HCT116 (cell line): ENCODE data around the gene SCGB1A1. TPM values are rescaled to one million over a fixed set of nuclear protein-coding genes. Genes with fewer than 3 reads are reported as not detected.

Experiments
- ATAC-seq: fragments of 200-7000 bp; cut with Tn5 transposase; 2 replicates; pipeline ENCODE4 v1.9.1; 2020; ENCODE audit warnings: mild to moderate bottlenecking, moderate library complexity
- BruUV-seq: library from RNA; stranded (reverse); fragments of 400-500 nt; replicated peaks from 2 replicates; lab custom pipeline; 2021; lab: Mats Ljungman, UMichigan
- CTCF ChIA-PET: fragments of 300-600 bp; sonication (Branson Sonifier 250); formaldehyde crosslinking; loops from one replicate; lab custom pipeline; 2021; ENCODE audit warnings: antibody characterized with exemption; lab: Charles Lee
- POLR2A ChIA-PET: fragments of 300-600, 350-600 bp; sonication (Branson Sonifier 250); formaldehyde crosslinking; loops from one replicate; lab custom pipeline; 2021; ENCODE audit warnings: antibody characterized with exemption; lab: Charles Lee
- RAD21 ChIA-PET, 2 experiments: fragments of 300-600 bp; sonication (Branson Sonifier 250); formaldehyde crosslinking; loops; one replicate each; lab custom pipeline; 2023; ENCODE audit warnings: low total read pairs in 2 of 2; ENCODE audit not compliant: uncharacterized antibody in 2 of 2, unreplicated experiment in 2 of 2, low non-redundant PET in 1 of 2; lab: Charles Lee
- DNase-seq: peaks from one replicate; pipeline ENCODE4 v3.0.0-alpha.2; 2010; ENCODE audit warnings: low read depth, low spot score
- H2AFZ ChIP-seq: fragments of 200-600 bp; shearing (Covaris generic), sonication (generic); 2 replicates; pipeline ENCODE4 v1.6.1; 2017; ENCODE audit warnings: low read depth, mixed run types, mixed read lengths, antibody characterized with exemption, low read length; ENCODE audit not compliant: poor library complexity, severe bottlenecking
- H3K27ac ChIP-seq: 2 replicates; pipeline ENCODE4 v1.5.1; 2012; ENCODE audit warnings: low read depth, low read length
- H3K27me3 ChIP-seq: fragments of 200-600 bp; sonication (generic); 2 replicates; pipeline ENCODE4 v1.6.1; 2016; ENCODE audit warnings: mixed run types, low read length, mixed read lengths; ENCODE audit not compliant: insufficient read depth
- H3K36me3 ChIP-seq, 2 experiments: fragments of 200-500 bp in 1 of 2; fragments of 200-600 bp in 1 of 2; sonication (Bioruptor generic) in 1 of 2; sonication (generic) in 1 of 2; 2 replicates each; pipeline versions ENCODE4 v1.5.1 to v1.6.1; 2014 to 2016; ENCODE audit warnings: low read length in 2 of 2, inconsistent platforms in 1 of 2, mixed read lengths in 1 of 2, mixed run types in 1 of 2; ENCODE audit not compliant: insufficient read depth in 2 of 2, control insufficient read depth in 1 of 2
- H3K4me1 ChIP-seq, 2 experiments: fragments of 200-600 bp in 1 of 2; sonication (generic) in 1 of 2; 2 replicates each; pipeline versions ENCODE4 v1.5.1 to v1.6.1; 2012 to 2017; ENCODE audit warnings: low read length in 2 of 2, inconsistent platforms in 1 of 2, mild to moderate bottlenecking in 1 of 2, mixed read lengths in 1 of 2, mixed run types in 1 of 2, moderate library complexity in 1 of 2; ENCODE audit not compliant: insufficient read depth in 2 of 2, control insufficient read depth in 1 of 2
- H3K4me2 ChIP-seq: fragments of 200-600 bp; sonication (generic); 2 replicates; pipeline ENCODE4 v1.6.1; 2017; ENCODE audit warnings: mixed run types, low read length, mixed read lengths
- H3K4me3 ChIP-seq, 2 experiments: fragments of 200-600 bp in 1 of 2; sonication (generic) in 1 of 2; replicated peaks in 1 of 2; 2 replicates each; pipeline ENCODE4 v1.5.1; 2011 to 2016; ENCODE audit warnings: low read length in 2 of 2, control low read depth in 1 of 2, low read depth in 1 of 2, mild to moderate bottlenecking in 1 of 2, mixed read lengths in 1 of 2, mixed run types in 1 of 2
- H3K79me2 ChIP-seq: fragments of 200-600 bp; sonication (generic); 2 replicates; pipeline ENCODE4 v1.6.1; 2017; ENCODE audit warnings: mild to moderate bottlenecking, mixed run types, low read length, moderate library complexity, mixed read lengths; ENCODE audit not compliant: insufficient read depth
- H3K9ac ChIP-seq: fragments of 200-600 bp; sonication (generic); 2 replicates; pipeline ENCODE4 v1.6.1; 2016; ENCODE audit warnings: low read length, mixed read lengths
- H3K9me2 ChIP-seq: fragments of 200-600 bp; sonication (generic), shearing (Covaris generic); 2 replicates; pipeline ENCODE4 v1.6.1; 2017; ENCODE audit warnings: mixed run types, mild to moderate bottlenecking, moderate library complexity; ENCODE audit not compliant: insufficient read depth
- H3K9me3 ChIP-seq, 2 experiments: fragments of 200-500 bp in 1 of 2; fragments of 200-600 bp in 1 of 2; sonication (Bioruptor generic) in 1 of 2; sonication (generic) in 1 of 2; 2 replicates each; pipeline ENCODE4 v1.6.1; 2014 to 2017; ENCODE audit warnings: low read length in 2 of 2, mixed read lengths in 2 of 2, inconsistent platforms in 1 of 2, low read depth in 1 of 2, mild to moderate bottlenecking in 1 of 2, mixed run types in 1 of 2, moderate library complexity in 1 of 2; ENCODE audit not compliant: control insufficient read depth in 1 of 2, insufficient read depth in 1 of 2
- H4K20me1 ChIP-seq: fragments of 200-600 bp; sonication (generic), shearing (Covaris generic); 2 replicates; pipeline ENCODE4 v1.6.1; 2017; ENCODE audit warnings: mixed run types, mild to moderate bottlenecking, moderate library complexity; ENCODE audit not compliant: insufficient read depth
- CBX3 ChIP-seq: IDR thresholded peaks from 2 replicates; pipeline ENCODE4 v1.6.1; 2012; ENCODE audit warnings: low read depth
- EGR1 ChIP-seq: IDR thresholded peaks from 2 replicates; pipeline ENCODE4 v1.6.1; 2012; ENCODE audit warnings: low read depth
- ELF1 ChIP-seq: IDR thresholded peaks from 2 replicates; pipeline ENCODE4 v1.6.1; 2012; ENCODE audit warnings: low read depth, borderline replicate concordance
- EZH2 ChIP-seq: fragments of 200-600 bp; sonication (generic); IDR thresholded peaks from 2 replicates; pipeline ENCODE4 v1.6.1; 2017; ENCODE audit warnings: antibody characterized with exemption, mixed run types
- EZH2phosphoT487 ChIP-seq: fragments of 200-600 bp; IDR thresholded peaks from 2 replicates; pipeline ENCODE4 v1.6.1; 2018; ENCODE audit warnings: antibody characterized with exemption, borderline replicate concordance
- POLR2A ChIP-seq: IDR thresholded peaks from 2 replicates; pipeline ENCODE4 v1.7.0; 2011; ENCODE audit warnings: borderline replicate concordance; ENCODE audit not compliant: insufficient read depth, insufficient read length; ENCODE audit errors: extremely low read depth
- POLR2AphosphoS5 ChIP-seq: IDR thresholded peaks from 2 replicates; pipeline ENCODE4 v1.6.1; 2011; ENCODE audit warnings: mild to moderate bottlenecking, low read depth, low read length, moderate library complexity
- REST ChIP-seq: IDR thresholded peaks from 2 replicates; pipeline ENCODE4 v1.6.1; 2012; ENCODE audit warnings: low read depth
- SIN3A ChIP-seq: IDR thresholded peaks from 2 replicates; pipeline ENCODE4 v1.6.1; 2012; ENCODE audit warnings: low read depth
- SRF ChIP-seq: IDR thresholded peaks from 2 replicates; pipeline ENCODE4 v1.6.1; 2012; ENCODE audit warnings: low read depth
- YY1 ChIP-seq: IDR thresholded peaks from 2 replicates; pipeline ENCODE4 v1.6.1; 2011; ENCODE audit warnings: low read length, low read depth, moderate library complexity, mild to moderate bottlenecking; ENCODE audit not compliant: insufficient replicate concordance; ENCODE audit errors: extremely low read depth
- ZNF274 ChIP-seq: fragments of 200-500 bp; sonication (Bioruptor generic); IDR thresholded peaks from 2 replicates; pipeline ENCODE4 v1.6.1; 2014; ENCODE audit warnings: mild to moderate bottlenecking, low read depth, low read length, inconsistent platforms
- intact Hi-C: fragments of 100-400 bp; cut with micrococcal nuclease; formaldehyde crosslinking; loops from 2 replicates; pipeline ENCODE4 v1.10.0; 2022
- total RNA-seq: library from RNA; stranded (reverse); gene quantifications from one replicate; pipeline ENCODE4 v1.2.1, GENCODE V29; 2021; ENCODE audit not compliant: unreplicated experiment

Gene SCGB1A1
- total RNA-seq, 1 experiment from 2014 or later, result 2.0 TPM

GRCh38 chr11:62401356-62401755 lies 17.5 kb upstream of the SCGB1A1 start:
- ChIA-PET RAD21 (no interaction called here), POLR2A (interaction anchor here (0.6 to 1.7 kb wide), 2 partner anchors 155 to 173 kb away, joined by 3 to 5 read pairs; partner anchors contain the start of gene EEF1G), CTCF (no interaction called here)
- H3K79me2 ChIP-seq, result no peaks in the 10 kb centered on the region
- H2AFZ ChIP-seq, result no peak overlapping the region
- no peak for TF ChIP-seq EGR1
- no peak for TF ChIP-seq POLR2A
- TF ChIP-seq EZH2, result no peak
- TF ChIP-seq ZNF274, result no peak
- TF ChIP-seq ELF1, result no peak
- TF ChIP-seq CBX3, result no peak
- TF ChIP-seq POLR2AphosphoS5, result no peak
- TF ChIP-seq SIN3A, result no peak
- no peak for TF ChIP-seq SRF
- TF ChIP-seq REST, result no peak
- TF ChIP-seq EZH2phosphoT487, result no peak
- TF ChIP-seq YY1, result no peak
- H3K4me2 ChIP-seq, result no peak overlapping the region
- H3K4me1 ChIP-seq, result peaks cover 0 to 10% of the 10 kb centered on the region in 2 experiments; a peak in 1 of 4 replicates
- ATAC-seq (no peak), DNase-seq (no peak)
- H3K27me3 ChIP-seq, result no peaks in the 10 kb centered on the region
- no TSS peak for BruUV-seq
- H3K9me2 ChIP-seq, result no peaks in the 10 kb centered on the region
- H3K4me3 ChIP-seq, result no peak overlapping the region
- no peaks in the 10 kb centered on the region for H3K9me3 ChIP-seq
- intact Hi-C loops, result no loop called here
- no peaks in the 10 kb centered on the region for H4K20me1 ChIP-seq
- H3K27ac ChIP-seq, result no peak overlapping the region
- no peak overlapping the region for H3K9ac ChIP-seq
- H3K36me3 ChIP-seq, result no peaks in the 10 kb centered on the region
